Activated CD4-positive, alpha-beta T cell treated with anti-CD3 and anti-CD28 coated beads for 1 hour (primary cell): ENCODE measurements around the gene NRDE2.
"Not testable (repeated sequence)": the region's sequence is repeated elsewhere in the genome, so short reads cannot be mapped to it uniquely, and the experiment has no call there.

ENCODE experiments used
- DNase-seq: peaks from one replicate; pipeline ENCODE4 v3.0.0-alpha.2; 2020

NRDE2 gene

DNA sequence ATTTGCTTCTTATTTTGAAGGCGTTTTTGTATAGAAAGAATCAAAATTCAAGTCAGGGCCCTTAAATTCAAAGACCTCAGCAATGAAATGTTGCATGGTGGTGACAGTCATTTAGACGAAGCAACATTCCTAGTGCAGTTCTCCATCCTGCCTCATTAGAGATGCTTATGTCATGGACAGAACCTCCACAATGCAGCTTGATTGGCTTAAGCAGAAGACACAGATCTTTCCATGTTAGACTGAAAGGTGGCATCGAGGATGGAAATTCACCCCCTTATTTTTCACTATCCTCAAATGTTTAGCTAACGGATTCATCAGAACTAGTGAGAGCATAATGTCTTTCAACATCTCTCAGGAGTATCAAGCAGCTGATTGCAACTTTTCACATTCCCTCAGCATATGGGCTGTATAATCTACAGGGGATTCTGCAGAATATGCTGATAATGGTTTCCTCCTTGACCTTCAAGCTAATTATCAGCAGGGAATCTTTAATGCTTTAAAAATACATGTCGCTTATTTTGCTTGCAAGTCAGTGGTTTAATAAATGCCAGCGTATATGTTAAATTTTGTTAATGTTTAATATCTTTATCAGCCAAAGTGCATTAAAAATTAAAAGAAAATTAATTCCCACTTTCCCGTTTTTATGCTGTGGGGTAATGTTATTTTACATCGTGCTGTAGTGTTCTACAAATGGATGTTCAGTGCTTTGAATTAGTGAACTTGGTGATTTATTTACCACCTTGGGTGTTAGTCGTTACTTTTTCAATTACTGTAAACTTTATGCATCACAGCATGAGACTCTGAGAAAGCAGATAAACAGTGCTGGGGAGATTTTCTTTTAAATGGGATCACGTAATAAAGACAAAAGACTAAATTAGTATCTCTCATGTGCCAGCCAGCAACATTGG lies 12.8 kb upstream of the NRDE2 start:
- DNase-seq = no peak

DNA sequence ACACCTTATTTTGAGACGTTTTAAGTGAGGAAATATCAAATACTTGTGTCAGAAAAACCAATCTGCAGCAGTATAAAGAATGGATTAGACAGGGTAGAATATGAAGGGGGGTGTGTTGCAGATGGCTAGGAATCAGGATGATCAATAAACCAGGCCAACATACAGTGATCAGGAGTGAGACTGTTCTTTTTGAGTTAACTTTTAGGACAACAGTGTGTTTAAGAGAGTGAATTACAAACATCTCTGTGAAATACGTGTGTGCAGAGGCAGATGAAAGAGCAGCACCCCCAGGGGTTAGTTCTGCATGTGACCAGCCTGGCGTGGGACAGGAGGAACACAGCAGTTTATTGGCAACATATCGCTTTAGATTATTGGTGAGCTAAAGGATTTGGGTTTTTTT lies 10.6 kb upstream of the NRDE2 start:
- DNase-seq = no peak

GRCh38 chr14:90341784-90342183 lies 10.0 kb upstream of the NRDE2 start:
- no peak for DNase-seq

DNA sequence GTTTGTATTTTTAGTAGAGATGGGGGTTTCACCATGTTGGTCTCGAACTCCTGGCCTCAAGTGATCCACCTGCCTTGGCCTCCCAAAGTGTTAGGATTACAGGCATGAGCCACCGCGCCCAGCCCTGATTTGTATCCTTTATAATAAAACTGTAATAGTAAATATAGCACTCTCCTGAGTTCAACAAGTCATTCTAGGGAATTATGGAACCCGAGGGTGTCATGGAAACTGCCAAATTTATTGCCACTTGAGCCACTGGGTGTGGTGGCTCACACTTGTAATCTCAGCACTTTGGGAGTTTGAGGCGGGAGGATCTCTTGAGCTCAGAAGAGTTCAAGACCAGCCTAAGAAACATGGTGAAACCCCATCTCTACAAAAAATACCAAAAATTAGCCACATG lies 9.5 kb upstream of the NRDE2 start:
- not testable (repeated sequence) for DNase-seq

- no peak for DNase-seq
These were observed 5.2 kb upstream of the NRDE2 start for GRCh38 chr14:90336985-90337384.

- no peak for DNase-seq
These were observed 4.7 kb upstream of the NRDE2 start for GRCh38 chr14:90336401-90336800.

DNA sequence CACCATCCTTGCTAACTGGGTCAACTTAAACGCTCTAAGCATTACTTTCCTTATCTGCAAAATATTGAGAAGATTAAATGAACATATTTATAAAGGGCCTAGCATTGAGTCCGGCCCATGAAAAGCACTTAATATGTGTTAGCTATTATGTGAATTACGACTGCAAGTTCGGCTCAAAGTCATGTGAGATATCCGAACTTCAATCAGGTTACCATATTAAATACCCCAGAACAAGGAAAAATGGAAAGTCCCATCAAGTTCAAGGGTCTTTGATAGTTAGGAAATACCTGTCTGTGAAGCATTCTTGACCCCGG lies 487 bp upstream of the NRDE2 start:
- no peak for DNase-seq

DNA sequence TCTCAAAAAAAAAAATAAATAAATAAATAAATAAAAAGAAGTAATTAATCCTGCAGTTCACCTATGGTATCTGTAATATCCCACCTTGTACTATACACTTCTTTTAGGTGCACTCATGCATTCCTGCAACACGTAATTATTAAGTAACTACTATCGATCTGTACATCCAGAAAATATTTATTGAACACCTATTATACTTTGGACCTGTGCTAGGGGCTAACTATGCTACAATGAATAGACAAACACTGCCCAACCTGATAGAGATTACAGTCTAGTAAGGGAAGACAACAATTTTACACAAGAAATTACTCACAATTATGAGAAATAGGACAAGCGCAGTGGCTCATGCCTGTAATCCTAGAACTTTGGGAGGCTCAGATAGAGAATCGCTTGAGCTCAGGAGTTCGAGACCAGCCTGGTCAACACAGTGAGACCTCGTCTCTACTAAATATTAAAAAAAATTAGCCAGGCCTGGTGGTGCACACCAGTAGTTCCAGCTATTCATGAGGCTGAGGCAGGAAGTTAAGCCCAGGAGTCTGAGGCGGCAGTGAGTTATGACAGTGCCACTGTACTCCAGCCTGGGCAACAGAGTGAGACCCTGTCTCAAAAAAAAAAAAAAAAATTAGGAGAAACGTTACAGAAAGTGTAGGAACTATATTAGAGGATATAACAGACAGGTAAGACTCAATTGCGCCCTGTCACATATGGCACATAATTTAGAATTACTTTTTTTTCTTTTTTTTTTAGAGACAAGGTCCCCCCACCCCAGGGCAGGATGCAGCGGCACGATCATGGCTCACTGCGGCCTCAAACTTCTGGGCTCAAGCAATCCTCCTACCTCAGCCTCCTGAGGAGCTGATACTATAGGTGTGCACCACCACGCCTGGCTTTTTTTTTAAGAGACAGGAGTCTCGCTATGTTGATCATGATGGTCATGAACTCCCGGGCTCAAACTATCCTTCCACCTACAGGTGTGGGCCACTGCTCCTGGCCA lies 1.2 kb downstream of the NRDE2 start:
- DNase-seq = no peak

- DNase-seq = no peak
These were observed 9.8 kb downstream of the NRDE2 start for GRCh38 chr14:90321891-90322290.

DNA sequence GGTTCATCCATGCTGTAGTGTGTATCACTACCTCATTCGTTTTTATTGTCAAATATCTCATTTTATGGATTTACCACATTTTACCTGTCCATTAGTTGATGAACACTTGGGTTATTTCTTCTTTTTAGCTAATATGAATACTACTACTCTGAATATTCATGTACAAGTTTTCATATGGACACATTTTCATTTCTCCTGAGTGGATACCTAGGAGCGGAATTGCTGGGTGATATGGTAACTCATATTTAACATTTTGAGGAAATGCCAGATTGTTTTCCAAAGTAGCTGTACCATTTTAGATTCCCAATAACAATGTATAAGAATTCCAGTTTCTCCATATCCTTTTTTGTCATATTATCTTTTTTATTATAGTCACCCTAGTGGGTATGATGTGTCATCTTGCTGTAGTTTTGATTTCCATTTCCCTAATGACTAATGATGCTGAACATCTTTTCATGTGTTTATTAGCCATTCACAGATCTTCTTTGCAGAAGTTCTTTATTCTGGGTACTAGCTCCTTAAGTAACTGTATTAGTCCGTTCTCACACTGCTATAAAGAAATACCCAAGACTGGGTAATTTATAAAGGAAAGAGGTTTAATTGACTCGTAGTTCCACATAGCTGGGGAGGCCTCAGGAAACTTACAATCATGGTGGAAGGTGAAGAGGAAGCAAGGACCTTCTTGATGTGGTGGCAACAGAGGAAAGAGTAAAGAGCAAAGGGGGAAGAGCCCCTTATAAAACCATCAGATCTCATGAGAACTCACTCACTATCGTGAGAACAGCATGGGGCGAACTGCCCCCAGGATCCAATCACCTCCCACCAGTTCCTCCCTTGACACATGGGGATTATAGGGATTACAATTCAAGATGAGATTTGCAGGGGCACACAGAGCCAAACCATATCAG lies 11.9 kb downstream of the NRDE2 start:
- DNase-seq = no peak

- DNase-seq = no peak
These were observed 12.6 kb downstream of the NRDE2 start for GRCh38 chr14:90319173-90319572.

DNA sequence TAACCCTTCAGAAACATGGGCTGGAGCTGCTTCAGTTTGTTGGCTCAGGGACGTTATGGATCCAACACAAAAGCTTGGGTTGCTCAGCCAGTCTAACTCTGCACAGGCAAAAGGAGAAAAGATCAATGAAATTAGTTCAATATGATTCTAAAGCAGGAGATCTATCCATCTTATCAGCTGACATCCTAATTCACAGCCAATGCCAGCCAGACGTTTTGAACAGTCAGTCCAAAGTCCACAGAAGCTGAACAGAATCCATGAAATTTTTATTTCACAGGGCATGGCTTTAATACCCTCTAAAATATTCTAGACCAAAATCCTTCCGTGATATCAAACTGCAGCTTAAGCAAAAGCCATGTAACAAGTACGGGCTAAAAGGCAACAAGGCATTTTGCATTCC lies 13.7 kb downstream of the NRDE2 start:
- DNase-seq = no peak

DNA sequence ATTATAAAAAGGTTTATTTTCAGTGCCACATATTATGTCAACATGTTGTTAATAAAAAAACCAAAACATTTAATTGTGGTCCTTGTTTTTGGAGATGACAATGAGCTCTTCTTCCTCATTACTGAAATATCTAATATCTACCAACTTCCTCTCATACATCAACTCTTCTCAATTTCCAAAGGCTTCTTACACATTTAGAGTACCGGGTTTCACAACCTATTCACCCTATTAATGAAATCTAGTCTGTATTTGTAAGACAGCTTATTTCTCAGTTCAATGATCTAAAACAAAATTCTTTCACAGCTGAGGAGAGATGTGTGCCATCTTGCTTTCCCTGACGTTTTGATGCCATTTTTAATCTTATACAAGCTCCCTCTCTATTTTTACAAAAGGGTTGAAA lies 14.5 kb downstream of the NRDE2 start:
- no peak for DNase-seq

- DNase-seq = no peak
These were observed 23.2 kb downstream of the NRDE2 start for GRCh38 chr14:90308561-90308960.

DNA sequence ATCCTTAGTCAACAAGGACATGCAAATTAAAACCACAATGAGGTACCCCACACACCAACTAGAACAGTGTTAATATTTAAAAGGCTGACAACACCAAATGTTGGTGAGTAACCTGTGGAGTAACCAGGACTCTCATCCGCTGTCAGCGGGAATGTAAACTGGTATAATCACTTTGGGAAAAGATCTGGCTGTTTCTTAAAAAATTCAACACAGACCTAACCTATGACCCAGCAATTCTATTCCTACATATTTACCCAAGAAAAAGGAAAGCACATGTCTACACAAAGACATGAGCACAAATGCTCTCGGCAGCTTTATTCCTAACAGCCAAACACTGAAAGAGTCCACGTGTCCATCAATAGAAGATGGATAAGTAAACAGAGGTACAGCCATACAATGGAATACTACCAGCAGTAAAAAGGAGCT lies 26.6 kb downstream of the NRDE2 start:
- no peak for DNase-seq

- no peak for DNase-seq
These were observed 27.2 kb downstream of the NRDE2 start for GRCh38 chr14:90304502-90304901.

DNA sequence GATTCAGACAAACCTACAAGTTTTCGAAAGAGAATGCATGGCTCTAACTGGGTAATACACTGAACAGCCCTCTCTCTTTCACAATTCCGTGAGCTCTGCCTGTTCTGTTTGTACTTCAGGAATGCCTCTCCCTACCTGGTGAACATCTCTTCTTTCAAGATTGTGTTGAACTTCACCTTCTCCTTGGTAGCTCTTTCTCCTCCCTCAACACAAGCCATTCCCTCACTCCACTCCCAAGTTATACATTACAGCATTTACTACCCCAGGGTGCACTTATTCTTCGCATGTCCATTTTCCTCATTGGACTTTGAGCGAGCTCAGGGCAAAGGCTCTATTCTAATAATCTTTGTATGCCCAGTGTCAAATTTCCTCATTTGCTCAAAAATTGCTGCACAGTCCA lies 28.3 kb downstream of the NRDE2 start:
- no peak for DNase-seq

DNA sequence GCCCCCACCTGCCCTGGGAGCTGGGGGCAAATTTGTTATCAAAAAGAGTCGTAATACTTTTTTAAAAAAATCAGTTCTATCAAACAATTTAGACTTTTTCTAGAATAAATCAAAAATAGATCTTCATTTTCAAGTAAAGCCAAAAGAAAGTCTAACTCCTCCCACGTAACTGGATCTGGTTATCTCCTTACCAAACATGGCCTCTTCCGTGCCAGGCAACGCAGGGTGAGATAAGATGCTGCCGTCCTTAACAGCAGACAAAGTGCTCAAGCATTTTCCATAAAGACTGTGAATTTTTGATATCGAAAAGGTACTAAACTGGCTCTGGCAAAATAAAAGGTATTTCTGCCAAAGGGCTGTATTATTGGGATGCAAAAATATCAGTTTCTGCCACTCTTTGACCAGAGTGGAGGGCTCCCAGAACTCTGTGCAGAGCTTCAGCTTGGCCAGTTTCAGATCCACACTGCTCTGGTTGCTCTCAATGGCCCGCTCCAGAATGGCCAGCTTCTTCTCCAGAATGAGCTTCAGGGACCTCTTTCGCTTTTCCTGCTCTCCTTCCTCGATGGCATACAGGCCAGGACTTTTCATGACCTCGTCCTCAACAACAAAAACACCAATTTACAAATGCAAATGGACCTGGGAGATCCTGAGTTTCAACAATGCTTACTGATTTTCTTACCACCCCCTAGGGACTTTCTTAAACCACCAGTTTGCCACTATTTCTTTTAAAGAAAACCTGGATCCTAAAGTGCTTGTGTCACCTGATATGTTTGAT lies 29.0 kb downstream of the NRDE2 start:
- no peak for DNase-seq

GRCh38 chr14:90301668-90302090 lies 30.1 kb downstream of the NRDE2 start:
- DNase-seq = no peak

DNA sequence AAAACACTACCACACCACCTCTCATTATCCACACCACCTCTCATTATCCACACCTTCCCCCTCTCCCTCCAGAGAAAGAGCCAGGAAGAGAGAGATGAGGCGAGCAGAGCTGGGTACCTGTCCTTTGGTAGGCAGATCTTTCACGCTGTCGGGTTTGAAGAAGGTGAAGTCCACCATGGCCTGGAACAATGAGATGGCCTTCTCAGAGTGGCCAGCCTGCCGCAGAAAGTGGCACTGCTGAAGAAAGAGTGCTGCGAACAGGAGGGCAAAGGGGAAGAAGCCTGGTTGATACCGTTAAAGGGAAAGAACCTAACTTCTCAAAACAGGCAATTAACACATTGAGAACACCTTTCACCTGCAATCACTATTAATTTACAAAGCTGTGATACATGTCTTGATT lies 30.6 kb downstream of the NRDE2 start:
- DNase-seq = no peak

- DNase-seq = no peak
These were observed 31.1 kb downstream of the NRDE2 start for GRCh38 chr14:90300611-90301047.

DNA sequence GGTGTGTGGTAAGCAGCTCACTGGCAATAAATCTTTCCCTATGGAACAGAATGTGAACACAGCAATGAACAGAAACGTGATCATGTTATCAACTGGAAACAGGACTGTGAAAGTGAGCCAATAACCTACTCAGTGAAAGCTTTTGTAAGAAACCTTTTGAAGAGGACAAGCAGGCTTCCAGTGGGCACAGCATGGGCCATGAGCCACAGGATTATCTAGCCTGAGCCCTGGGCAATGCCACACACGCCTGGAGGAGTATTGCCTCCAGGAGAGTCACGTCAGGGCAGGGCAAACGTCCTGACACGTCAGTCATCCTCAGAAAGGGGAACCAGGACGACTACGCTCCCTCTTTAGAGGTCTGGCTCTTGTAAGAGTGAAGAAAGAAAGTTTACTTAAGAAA lies 32.3 kb downstream of the NRDE2 start:
- DNase-seq = no peak
